Skin epidermis (tissue), 12 donors: ENCODE measurements around the gene OR5B12.
"Not testable (repeated sequence)": the region's sequence is repeated elsewhere in the genome, so short reads cannot be mapped to it uniquely, and the experiment has no call there.

Source experiments
- H3K27ac ChIP-seq, 21 experiments: fragments of 200-600 bp; sonication (generic) in 11 of 21; one replicate each; pipeline ENCODE4 v1.5.0; 2020; ENCODE audit warnings: mild to moderate bottlenecking in 3 of 21, inconsistent platforms in 2 of 21, moderate library complexity in 2 of 21
- H3K4me3 ChIP-seq, 7 experiments: fragments of 200-600 bp; sonication (generic) in 2 of 7; one replicate each; pipeline ENCODE4 v1.5.0; 2020; ENCODE audit warnings: inconsistent platforms in 2 of 7, mild to moderate bottlenecking in 2 of 7, moderate library complexity in 1 of 7

The OR5B12 gene

DNA sequence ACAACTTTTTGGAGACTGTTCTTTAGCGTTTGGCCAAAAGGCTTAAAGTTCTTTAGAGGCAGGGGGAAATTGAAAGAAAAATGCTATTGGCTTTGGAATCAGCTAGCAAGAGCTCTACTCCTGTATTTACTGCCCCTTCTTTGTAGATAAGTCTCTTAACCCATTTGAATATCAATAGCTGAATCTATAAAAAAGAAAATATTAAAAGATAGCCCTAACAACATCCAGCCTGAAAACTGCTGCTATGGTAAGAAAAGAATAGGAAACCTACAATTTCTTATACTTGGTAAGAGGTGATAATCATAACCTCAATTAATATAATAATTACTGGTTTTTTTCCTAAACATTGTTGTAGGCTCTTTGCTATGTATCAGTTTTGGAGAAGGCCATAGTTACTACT is at the start of gene OR5B12:
Gene OR5B12 (minus strand): TSS at position 101 of the 400 bp plus-strand sequence. CDS start 2,085 bp downstream, outside the sequence.
- Histone ChIP-seq H3K4me3 (no peak within 1 kb of the TSS), H3K27ac (no peak within 1 kb of the TSS)

DNA sequence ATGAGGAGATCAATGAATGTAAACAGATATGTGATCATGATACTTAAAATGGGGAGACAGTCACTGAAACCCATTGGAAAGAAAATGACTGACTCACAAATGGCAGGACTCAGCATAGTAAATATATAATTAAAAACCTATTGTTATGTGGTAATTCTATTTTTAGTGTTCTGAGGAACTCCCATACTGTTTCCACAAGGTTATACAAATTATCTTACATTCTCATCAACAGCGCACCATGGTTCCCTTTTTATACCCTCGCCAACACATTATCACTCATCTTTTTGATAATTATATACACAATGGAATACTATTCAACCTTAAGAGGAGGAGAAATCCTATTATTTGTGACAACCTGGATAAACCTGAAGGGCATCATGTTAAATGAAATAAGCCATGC is 48.8 kb upstream of the OR5B12 start:
- no peak overlapping the region for H3K27ac ChIP-seq

DNA sequence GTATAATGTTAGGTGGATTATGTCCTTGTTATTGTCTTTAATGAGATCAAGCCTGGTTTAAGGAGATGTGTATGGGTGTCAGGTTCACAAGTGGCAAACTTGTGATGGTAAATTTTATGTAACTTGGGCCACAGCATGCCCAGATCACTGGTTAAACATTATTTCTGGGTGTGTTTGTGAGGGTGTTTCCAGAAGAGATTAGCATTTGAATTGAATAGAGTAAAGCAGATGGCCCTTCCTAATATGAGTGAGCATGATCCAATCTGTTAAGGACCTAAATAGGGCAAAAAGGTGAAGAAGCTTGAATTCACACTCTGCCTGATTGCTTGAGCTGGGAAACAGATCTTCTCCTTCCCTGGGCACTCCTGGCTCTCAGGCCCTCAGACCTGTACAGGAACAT is 45.1 kb upstream of the OR5B12 start:
- H3K4me3 ChIP-seq = no peak overlapping the region
- H3K27ac ChIP-seq = no peak overlapping the region

More for the DNA sequence above, 48.8 kb upstream of the OR5B12 start:
- no peak overlapping the region for H3K4me3 ChIP-seq

DNA sequence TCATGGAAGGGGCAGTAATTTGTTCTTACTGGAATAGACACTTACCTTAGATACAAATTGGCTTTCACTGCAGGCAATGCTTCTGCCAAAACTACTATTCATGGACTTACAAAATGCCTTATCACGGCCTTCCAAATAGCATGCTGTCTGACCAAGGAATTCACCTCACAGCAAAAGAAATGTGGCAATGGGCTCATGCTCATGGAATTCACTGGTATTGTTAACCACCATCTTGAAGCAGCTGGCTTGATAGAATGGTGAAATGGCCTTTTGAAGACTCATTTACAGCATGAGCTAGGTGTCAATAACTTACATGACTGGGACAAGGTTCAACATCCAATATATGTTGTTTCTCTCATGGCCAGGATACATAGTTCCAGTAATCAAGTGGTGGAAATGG is 43.9 kb upstream of the OR5B12 start:
- H3K27ac ChIP-seq = no peak overlapping the region

DNA sequence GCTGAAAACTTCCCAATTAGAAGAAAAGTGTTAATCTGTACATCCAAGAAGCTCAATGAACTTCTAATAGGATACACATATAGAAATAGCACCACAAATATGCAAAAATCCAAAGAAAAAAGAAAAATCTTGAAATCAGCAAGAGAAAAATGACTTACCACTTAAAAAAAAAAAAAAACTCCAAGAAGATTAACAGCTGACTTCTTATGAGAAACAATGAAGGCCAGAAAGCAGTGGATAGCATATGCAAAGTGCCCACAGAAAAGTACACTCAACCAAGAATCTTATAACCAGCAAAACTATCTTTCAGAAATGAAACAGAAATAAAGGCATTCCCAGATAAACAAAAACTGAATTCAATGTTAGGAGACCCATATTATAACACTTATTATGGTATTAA is 29.9 kb upstream of the OR5B12 start:
- Histone ChIP-seq H3K27ac (no peak overlapping the region), H3K4me3 (no peak overlapping the region)

More for the DNA sequence above, 43.9 kb upstream of the OR5B12 start:
- H3K4me3 ChIP-seq = no peak overlapping the region

DNA sequence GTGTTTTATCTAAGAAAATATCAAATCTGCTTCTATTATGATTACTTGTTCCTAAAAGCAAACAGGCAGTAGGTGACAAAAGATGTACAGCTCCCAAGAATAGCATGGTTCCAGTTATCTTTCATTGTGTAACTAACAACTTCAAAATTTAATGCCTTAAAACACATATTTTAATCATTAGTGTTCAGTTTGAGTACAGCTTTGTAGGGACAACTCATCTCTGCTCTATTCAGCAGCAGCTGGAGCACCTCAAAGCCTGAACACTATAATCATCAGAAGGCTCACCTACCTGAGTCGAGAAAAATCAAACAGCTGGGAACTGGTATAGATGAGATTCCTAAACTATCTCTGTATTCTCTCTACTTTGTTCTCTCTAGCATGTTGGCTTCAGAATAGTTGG is 24.3 kb upstream of the OR5B12 start:
- no peak overlapping the region for H3K4me3 ChIP-seq

DNA sequence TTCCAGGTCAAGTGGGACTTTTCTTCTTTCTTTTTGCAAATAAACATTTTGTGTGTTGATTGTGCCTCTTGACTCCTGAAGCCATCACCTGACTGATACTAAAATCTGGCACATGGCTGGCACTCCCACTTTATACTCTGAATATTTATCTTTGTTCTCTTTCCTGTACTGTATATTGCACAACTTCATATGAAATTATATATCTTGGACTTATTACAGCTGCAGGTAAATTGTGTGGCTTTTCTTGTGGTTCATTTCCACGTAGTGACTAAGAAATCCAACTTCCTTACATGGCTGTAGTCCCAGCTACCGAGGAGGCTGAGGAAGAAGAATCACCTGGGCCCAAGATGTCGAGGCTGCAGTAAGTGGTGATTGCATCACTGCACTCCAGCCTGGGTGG is 23.7 kb upstream of the OR5B12 start:
- Histone ChIP-seq H3K4me3 (no peak overlapping the region), H3K27ac (no peak overlapping the region)

More for the DNA sequence above, 24.3 kb upstream of the OR5B12 start:
- H3K27ac ChIP-seq = no peak overlapping the region

DNA sequence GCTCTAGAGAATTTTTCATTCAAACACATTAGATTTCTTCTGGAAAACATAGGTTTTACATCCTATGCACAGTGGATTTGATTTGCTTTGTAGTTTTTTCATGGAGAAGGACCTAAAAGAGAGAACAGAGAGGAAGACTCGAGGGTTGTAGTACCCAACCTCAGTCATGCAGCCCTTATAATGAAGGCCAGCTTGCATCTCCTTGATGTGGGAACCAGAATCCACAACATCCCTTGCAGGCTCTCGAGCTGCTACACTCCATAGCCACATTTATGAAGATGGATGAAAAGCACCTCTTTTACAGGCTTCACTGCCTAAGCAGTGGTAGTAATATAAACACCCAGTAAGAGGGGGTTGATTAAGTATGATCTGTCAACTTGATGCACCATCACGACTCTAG is 9.5 kb upstream of the OR5B12 start:
- H3K4me3 ChIP-seq = no peak overlapping the region

DNA sequence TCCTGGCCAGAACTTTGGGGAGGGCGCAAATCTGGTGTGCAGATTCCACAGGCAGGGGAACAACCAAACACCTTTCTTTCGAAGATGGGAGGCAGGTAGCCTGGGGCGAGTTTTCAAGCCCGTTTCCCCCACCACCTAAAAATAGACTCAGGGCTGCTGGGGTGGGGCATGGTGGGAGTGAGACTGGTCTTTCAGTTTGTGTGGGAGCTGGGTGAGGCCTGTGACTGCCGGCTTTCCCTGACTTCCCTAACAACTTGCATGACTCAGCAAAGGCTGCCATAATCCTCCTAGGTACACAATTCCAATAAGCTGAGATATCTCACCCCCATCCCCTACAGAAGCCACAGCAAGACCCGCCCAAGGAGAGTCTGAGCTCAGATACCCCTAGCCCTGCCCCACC is 4.3 kb upstream of the OR5B12 start:
- H3K4me3 ChIP-seq = no peak overlapping the region
- no peak overlapping the region for H3K27ac ChIP-seq

More for the DNA sequence above, 9.5 kb upstream of the OR5B12 start:
- H3K27ac ChIP-seq = no peak overlapping the region

DNA sequence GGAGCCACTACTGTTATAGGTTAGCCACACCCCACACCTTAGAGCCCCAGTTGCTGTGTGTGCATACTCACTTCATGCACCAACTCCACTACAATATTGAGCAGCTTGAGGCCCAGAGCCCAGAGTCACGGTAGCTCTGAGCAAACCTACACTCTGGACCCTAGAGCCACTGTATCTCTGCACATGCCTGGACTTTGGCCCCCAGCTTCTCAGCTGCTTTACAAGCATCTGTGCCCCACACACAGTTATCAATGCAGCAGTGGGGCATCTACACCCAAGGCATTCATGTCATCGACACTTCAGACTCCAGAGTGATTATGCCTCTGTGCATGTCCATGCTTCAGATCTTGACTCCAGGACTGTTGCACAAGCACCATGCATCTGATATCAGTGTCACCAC is 2.3 kb upstream of the OR5B12 start:
- Histone ChIP-seq H3K27ac (no peak overlapping the region), H3K4me3 (no peak overlapping the region)

DNA sequence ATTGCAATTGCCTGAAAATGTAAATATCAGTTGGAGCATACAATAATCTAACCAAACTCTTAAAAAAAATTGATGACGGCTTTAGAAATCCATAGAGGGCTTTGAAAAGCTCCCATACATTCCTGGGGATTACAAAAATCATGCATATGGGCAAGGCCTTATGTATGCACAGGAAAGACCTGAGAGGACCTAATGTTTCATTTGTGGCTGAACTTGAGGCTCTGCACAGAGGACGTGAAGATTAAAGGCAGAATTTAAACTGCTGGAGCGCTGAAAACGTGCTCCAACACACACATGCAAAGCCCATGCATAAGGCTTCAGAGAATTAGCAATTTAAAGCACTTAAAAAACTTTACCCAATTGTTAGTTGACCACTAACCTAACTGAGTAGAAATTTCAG is 3.5 kb downstream of the OR5B12 start:
- no peak overlapping the region for H3K4me3 ChIP-seq

DNA sequence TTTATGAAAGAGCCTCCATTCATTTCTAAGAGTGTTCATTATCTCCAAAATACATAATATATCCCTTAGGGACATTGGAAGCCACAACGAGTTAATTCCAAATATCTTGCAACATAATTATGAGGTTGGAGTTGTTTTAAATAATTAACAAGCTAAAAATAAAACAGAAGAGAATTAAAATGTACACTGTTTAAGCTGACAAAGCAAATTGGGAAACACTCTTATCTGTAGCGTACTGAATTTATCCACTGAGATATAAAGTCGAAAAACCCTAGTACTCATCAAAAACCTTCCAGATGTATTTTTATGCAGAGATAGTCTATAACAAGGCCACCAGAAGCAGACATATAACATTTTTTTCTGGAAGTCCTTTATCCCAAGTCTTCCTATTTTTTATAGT is 7.8 kb downstream of the OR5B12 start:
- Histone ChIP-seq H3K27ac (no peak overlapping the region), H3K4me3 (no peak overlapping the region)

More for the DNA sequence above, 3.5 kb downstream of the OR5B12 start:
- H3K27ac ChIP-seq = no peak overlapping the region

DNA sequence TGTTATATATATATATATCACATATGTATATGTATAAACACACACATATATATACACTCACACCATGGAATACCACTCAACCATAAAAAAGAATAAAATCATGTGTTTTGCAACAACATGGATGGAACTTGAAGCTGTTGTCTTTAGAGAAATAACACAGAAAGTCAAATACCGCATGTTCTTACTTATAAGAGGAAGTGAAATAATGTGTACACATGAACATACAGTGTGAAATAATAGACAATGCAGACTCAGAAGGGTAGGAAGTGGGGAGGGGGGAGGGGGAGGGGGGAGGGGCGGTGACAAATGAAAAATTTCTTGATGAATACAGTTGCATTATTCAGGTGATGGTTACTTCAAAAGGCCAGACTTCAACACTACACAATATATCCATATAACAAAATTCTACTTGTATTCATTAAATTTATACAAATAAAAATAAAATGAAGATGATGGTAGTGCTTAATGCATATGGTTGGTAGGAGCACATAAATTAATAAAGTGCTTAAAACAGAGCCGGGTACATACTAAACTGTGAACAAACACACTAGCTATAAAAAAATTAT is 8.3 kb downstream of the OR5B12 start:
- Histone ChIP-seq H3K27ac (no peak overlapping the region), H3K4me3 (no peak overlapping the region)

DNA sequence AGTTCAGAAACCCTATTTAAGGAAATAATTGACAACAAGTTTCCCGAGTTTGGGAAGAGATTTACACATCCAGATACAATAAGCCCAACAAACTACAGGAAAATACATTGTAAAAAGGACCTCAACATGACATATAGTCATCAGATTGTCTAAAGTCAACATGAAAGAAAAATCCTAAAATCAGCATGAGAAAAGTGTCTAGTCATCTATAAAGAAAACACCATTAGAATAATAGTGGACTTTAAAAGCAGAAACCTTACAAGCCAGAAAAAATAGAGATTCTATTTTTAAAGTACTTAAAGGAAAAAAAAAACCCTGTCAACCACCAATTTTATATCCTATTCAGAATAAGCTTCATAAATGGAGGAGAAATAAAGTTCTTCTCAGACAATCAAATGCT is 12.8 kb downstream of the OR5B12 start:
- Histone ChIP-seq H3K4me3 (no peak overlapping the region), H3K27ac (no peak overlapping the region)

DNA sequence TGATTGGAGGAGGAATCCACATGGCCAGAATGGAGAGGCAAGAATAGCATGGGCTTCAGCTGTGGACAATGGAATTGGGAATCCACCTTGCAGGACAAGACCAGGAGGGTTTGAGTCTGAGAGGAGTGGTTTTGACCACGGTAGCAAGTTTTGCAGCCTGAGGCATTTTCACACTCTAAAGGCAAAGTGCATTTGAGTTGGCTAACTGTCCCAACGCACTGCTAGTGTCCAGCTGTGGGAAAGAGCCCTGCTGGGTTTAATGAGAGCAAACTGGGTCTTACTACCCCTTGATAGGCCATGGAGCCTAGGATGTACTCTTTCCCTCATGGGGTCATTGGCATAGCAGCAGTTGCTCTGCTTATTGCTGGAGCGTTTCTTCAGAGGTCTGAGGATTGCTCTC is 14.0 kb downstream of the OR5B12 start, which contains the start of gene OR5B2:
Gene OR5B2 (minus strand): TSS at position 101 of the 400 bp plus-strand sequence. CDS start 4,860 bp downstream, outside the sequence.
- H3K27ac ChIP-seq = no peak within 1 kb of the TSS
- no peak within 1 kb of the TSS for H3K4me3 ChIP-seq

DNA sequence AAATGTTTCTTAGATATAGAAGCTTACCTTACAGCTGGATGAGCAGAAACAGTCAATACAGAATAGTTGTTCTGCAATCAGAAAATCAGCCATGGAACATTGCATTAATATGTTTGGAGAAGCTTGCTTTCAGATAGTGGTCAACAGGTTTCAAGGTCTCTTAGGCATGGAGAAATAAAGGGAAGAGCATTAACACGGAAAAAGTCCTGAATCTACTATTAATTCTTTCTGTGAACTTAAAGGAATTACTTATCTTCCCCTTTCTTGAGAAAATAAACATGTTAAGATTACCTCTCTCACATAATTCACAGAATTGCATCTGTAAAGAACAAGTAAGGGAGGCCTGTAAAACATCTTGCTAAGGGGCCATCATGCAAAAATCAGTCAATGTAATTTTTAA is 35.3 kb downstream of the OR5B12 start, which contains the start of gene OR5B3:
Gene OR5B3 (minus strand): TSS at position 101 of the 400 bp plus-strand sequence. CDS start 3,465 bp downstream, outside the sequence.
- Histone ChIP-seq H3K27ac (no peak within 1 kb of the TSS), H3K4me3 (no peak within 1 kb of the TSS)

DNA sequence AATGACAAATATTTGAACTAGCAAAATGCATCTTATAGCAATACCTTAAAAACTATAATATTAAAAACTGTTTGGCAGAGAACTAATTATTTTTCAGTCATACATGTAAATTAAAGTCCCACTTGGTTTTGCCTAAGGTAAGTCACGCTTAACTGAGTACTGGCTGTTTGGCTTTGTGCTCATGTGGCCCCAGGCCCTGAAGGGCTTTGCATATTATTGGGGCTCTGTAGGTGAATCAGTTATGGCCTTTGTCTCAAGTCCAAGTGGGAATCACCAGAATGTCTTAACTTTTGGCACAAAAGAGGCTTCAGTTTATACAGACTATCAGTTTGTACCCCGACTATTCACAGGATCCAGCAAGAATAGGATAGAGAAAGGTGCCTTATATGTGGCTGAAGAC is 42.4 kb downstream of the OR5B12 start:
- H3K27ac ChIP-seq, H3K4me3 ChIP-seq: not testable (repeated sequence)

DNA sequence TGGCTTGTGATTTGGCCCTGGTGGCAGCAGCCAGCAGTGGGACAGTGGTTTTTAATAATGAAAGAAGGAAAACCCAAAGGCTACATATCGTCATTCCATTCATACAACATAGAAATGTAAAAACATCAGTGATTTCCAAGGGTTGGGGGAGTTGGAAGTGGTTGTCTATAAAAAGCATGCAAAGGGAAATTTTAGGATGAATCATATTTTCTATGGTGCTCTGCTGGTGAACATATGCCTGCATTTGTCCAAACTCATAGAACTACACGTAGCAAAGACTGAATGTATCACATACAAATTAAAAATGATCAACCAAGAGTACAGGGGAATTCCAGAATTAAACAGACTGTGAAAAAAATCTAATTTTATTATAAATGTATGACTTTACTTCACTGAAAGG is 46.5 kb downstream of the OR5B12 start:
- Histone ChIP-seq H3K27ac (no peak overlapping the region), H3K4me3 (no peak overlapping the region)

DNA sequence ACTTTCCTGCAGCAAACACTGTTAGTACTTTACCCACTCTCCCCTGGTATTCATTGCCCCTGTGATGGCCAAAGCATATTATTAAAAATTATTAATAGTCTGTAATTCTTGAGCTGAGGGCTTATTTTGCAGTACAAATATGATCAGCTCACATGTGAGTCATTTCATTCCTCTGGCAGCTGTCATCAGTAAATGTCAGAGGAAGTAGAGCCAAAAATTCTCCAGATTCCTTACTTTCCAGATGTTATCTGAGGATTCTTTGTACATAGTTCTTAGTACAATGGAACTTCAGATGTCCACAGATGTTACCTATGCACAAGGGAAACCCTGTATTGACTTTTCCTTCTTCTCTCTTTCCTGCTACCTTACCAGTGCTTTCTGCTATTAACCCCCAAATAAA is 47.8 kb downstream of the OR5B12 start:
- Histone ChIP-seq H3K27ac (no peak overlapping the region), H3K4me3 (no peak overlapping the region)

DNA sequence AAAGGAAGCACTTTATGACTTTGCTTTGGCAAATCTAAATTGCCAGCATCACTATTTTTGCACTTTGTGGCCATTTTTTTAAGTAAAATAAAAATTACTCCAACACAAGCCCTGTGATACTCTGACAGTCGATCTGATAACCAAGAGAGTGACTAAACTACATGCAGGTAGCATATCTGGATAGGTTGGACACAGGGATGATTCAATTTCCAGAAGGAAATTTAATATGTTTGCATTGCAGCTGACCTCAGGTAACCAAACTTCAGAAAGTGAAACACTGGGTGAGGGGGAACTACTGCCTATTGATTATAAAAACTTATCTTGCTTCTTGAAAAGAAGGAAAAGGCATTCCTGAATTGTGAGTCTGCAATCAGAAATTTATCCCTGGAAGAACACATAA is 49.3 kb downstream of the OR5B12 start:
- Histone ChIP-seq H3K27ac (no peak overlapping the region), H3K4me3 (no peak overlapping the region)

DNA sequence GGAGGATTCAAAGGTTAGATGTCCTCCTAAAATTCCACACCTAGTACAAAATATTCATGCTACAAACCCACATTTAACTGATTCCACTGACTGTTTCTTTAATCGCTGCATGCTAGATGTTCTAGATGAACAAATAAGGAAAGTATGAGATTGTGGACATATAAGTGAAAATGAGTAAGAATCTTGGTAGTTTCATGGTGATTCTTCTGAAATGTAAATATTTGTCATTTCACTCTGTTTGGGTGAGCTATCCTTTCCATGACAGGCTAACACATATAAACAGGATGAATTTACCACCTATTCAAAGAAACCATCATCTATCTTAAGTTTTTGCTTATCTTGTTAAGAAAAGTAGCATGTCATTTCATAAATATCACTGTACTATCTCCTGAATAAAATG is 50.2 kb downstream of the OR5B12 start:
- Histone ChIP-seq H3K4me3 (no peak overlapping the region), H3K27ac (no peak overlapping the region)

DNA sequence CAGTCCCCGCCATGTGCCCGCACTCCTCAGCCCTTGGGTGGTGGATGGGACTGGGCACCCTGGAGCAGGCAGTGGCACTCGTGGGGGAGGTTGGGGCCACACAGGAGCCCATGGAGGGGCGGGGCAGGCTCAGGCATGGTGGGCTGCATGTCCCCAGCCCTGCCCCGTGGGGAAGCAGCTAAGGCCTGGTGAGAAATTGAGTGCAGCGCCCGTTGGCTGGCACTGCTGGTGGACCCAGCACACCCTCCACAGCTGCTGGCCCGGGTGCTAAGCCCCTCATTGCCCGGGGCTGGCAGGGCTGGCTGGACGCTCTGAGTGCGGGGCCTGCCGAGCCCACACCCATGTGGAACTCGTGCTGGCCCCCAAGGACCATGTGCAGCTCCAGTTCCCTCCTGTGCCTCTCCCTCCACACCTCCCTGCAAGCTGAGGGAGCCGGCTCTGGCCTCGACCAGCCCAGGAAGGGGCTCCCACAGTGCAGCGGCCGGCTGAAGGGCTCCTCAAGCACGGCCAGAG is 51.4 kb downstream of the OR5B12 start:
- no peak overlapping the region for H3K27ac ChIP-seq
- H3K4me3 ChIP-seq = no peak overlapping the region
